K562 (cell line): ENCODE results near the gene SPATA24. TPM values are rescaled to one million over a fixed set of nuclear protein-coding genes. Genes with fewer than 3 reads are reported as not detected.

Source experiments
- ATAC-seq: fragments of 200-7000 bp; cut with Tn5 transposase; 3 replicates; pipeline ENCODE4 v1.9.1; 2020; ENCODE audit warnings: moderate library complexity
- BruUV-seq: library from RNA; stranded (reverse); fragments of 400-500 nt; replicated peaks from 2 replicates; lab custom pipeline; 2021; lab: Mats Ljungman, UMichigan
- CTCF ChIA-PET: fragments of 300-600 bp; formaldehyde crosslinking; extraction: SDS; loops from one replicate; lab custom pipeline; 2021; ENCODE audit warnings: low intra/inter-chr PET ratio; lab: Yijun Ruan, JAX
- POLR2A ChIA-PET: fragments of 300-600, 350-650 bp; sonication (Branson Sonifier 250); formaldehyde crosslinking; extraction: SDS; loops from one replicate; lab custom pipeline; 2021; ENCODE audit warnings: antibody characterized with exemption, inconsistent platforms; lab: Yijun Ruan, JAX
- DNase-seq, 4 experiments: peaks; one replicate each; pipeline versions ENCODE4 v3.0.0 to v3.0.0-alpha.2; 2011 to 2018; ENCODE audit warnings: low spot score in 3 of 4, mixed read lengths in 3 of 4; ENCODE audit errors: extremely low read depth in 1 of 4
- FAIRE-seq: peaks from 2 replicates; lab custom pipeline; 2011; peaks lifted over from hg19 to GRCh38; lab: Jason Lieb, UNC
- H2AFZ ChIP-seq: 2 replicates; pipeline ENCODE4 v1.6.0; 2011; ENCODE audit warnings: low read depth, low read length, control low read depth, inconsistent platforms
- H3K27ac ChIP-seq: fragments of 200-600 bp; 3 replicates; pipeline ENCODE4 v1.8.0; 2011; ENCODE audit warnings: low read depth, mild to moderate bottlenecking, control low read depth, inconsistent platforms, low read length, moderate library complexity, mixed read lengths; ENCODE audit errors: extremely low read depth
- H3K27me3 ChIP-seq, 2 experiments: fragments of 300-600 bp in 1 of 2; 2 replicates in 1 of 2; 3 replicates in 1 of 2; pipeline versions ENCODE4 v1.6.0 to v1.8.0; 2011; ENCODE audit warnings: inconsistent platforms in 2 of 2, low read length in 2 of 2, mild to moderate bottlenecking in 1 of 2, mixed read lengths in 1 of 2, moderate library complexity in 1 of 2; ENCODE audit not compliant: control insufficient read depth in 2 of 2, insufficient read depth in 2 of 2
- H3K36me3 ChIP-seq: fragments of 300-600 bp; 3 replicates; pipeline ENCODE4 v1.8.0; 2011; ENCODE audit warnings: mild to moderate bottlenecking, low read length, inconsistent platforms; ENCODE audit not compliant: control insufficient read depth, insufficient read depth
- H3K4me1 ChIP-seq, 2 experiments: fragments of 200-600 bp in 1 of 2; replicated peaks in 1 of 2; 2 replicates in 1 of 2; 3 replicates in 1 of 2; pipeline versions ENCODE4 v1.5.1 to v1.8.0; 2011; ENCODE audit warnings: inconsistent platforms in 2 of 2, low read length in 2 of 2, mild to moderate bottlenecking in 1 of 2, mixed read lengths in 1 of 2, moderate library complexity in 1 of 2; ENCODE audit not compliant: control insufficient read depth in 2 of 2, insufficient read depth in 2 of 2
- H3K4me2 ChIP-seq: 2 replicates; pipeline ENCODE4 v1.6.1; 2011; ENCODE audit warnings: low read length, control low read depth, inconsistent platforms, mixed read lengths; ENCODE audit not compliant: insufficient read depth
- H3K4me3 ChIP-seq: fragments of 200-600 bp; sonication (generic), shearing (Covaris generic); 2 replicates; pipeline ENCODE4 v1.5.1; 2016; ENCODE audit warnings: control low read depth, inconsistent platforms
- H3K79me2 ChIP-seq: fragments of 200-600 bp; 3 replicates; pipeline ENCODE4 v1.8.0; 2011; ENCODE audit warnings: low read length, inconsistent platforms; ENCODE audit not compliant: control insufficient read depth, insufficient read depth
- H3K9ac ChIP-seq, 2 experiments: 2 replicates each; pipeline versions ENCODE4 v1.6.0 to v1.6.1; 2011; ENCODE audit warnings: low read depth in 2 of 2, low read length in 2 of 2, control low read depth in 1 of 2, inconsistent platforms in 1 of 2, mild to moderate bottlenecking in 1 of 2, mixed read lengths in 1 of 2; ENCODE audit not compliant: insufficient read depth in 1 of 2
- H3K9me1 ChIP-seq: one replicate; pipeline ENCODE4 v1.6.0; 2011; ENCODE audit warnings: inconsistent platforms, mild to moderate bottlenecking, low read length, moderate library complexity; ENCODE audit not compliant: control insufficient read depth, insufficient read depth
- H3K9me3 ChIP-seq: replicated peaks from 2 replicates; pipeline ENCODE4 v1.5.1; 2011; ENCODE audit warnings: low read depth, low read length, inconsistent platforms; ENCODE audit not compliant: control insufficient read depth, insufficient read depth
- H4K20me1 ChIP-seq: replicated peaks from 2 replicates; pipeline ENCODE4 v1.6.1; 2011; ENCODE audit warnings: low read length, inconsistent platforms, mixed read lengths; ENCODE audit not compliant: control insufficient read depth, insufficient read depth
- GATAD2B ChIP-seq: fragments of 450-650 bp; IDR thresholded peaks from 2 replicates; pipeline ENCODE4 v1.6.1; 2017; ENCODE audit warnings: mild to moderate bottlenecking, borderline replicate concordance
- NEUROD1 ChIP-seq: fragments of 150-350 bp; IDR thresholded peaks from 2 replicates; pipeline ENCODE4 v1.6.1; 2014; ENCODE audit warnings: borderline replicate concordance, low read length, low read depth; ENCODE audit not compliant: partially characterized antibody
- POLR3G ChIP-seq: IDR thresholded peaks from 2 replicates; pipeline ENCODE4 v1.6.1; 2011; ENCODE audit not compliant: insufficient read length, insufficient replicate concordance; ENCODE audit errors: extremely low read depth
- SOX6 ChIP-seq: fragments of 450-650 bp; IDR thresholded peaks from 2 replicates; pipeline ENCODE4 v1.6.1; 2014; ENCODE audit warnings: mild to moderate bottlenecking
- TRIM28 ChIP-seq: fragments of 450-650 bp; IDR thresholded peaks from 2 replicates; pipeline ENCODE4 v1.6.1; 2017
- ZBTB1 ChIP-seq: sonication (generic); formaldehyde crosslinking; IDR thresholded peaks from 2 replicates; pipeline ENCODE4 v1.8.1; 2023; ENCODE audit warnings: missing genetic modification reagents, low read depth, mild to moderate bottlenecking, borderline replicate concordance
- ZNF644 ChIP-seq: fragments of 200-800 bp; sonication (Bioruptor generic); IDR thresholded peaks from 2 replicates; pipeline ENCODE4 v1.6.1; 2016; ENCODE audit warnings: low read depth, missing genetic modification characterization, missing compliant biosample characterization
- WGBS: fragments of 100-300 bp; shearing (Covaris generic); methylation state at CpG from one replicate; pipeline ENCODE4 v1.1.6; 2016; ENCODE audit warnings: low coverage, mixed read lengths; ENCODE audit not compliant: insufficient coverage; ENCODE audit errors: missing lambda C conversion rate; 5-methylcytosine and 5-hydroxymethylcytosine counted together
- in situ Hi-C: fragments of 300-500 bp; cut with MboI; formaldehyde crosslinking; loops from 4 replicates; pipeline ENCODE4 v1.15.0; 2018; ENCODE audit warnings: inconsistent platforms, mixed read lengths
- intact Hi-C: fragments of 100-400 bp; cut with micrococcal nuclease; formaldehyde crosslinking; loops from 2 replicates; pipeline ENCODE4 v1.14.2; 2022
- polyA plus RNA-seq, 8 experiments: library from polyadenylated mRNA; depleted of rRNA in 4 of 8; stranded (reverse) in 5 of 8; unstranded in 3 of 8; fragments of >200 nt; fragmentation: Nextera tagmentation in 2 of 8; fragmentation: Illumina TruSeq in 1 of 8; extraction: Ambion mirVana in 2 of 8; extraction: Trizol in 1 of 8; gene quantifications; 2 replicates each; pipeline versions ENCODE4 v1.2.1 to v1.2.3, GENCODE V29; 2011 to 2014; ENCODE audit warnings: inconsistent platforms in 1 of 8, missing spikeins in 1 of 8
- total RNA-seq, 7 experiments: library from RNA; depleted of rRNA in 6 of 7; stranded (reverse); fragments of >200 nt in 6 of 7; fragmentation: Illumina TruSeq in 2 of 7; extraction: Trizol in 2 of 7; gene quantifications; 2 replicates each; pipeline versions ENCODE4 v1.2.1 to v1.2.3, GENCODE V29; 2011 to 2021; ENCODE audit warnings: low replicate concordance in 1 of 7
- TF ChIP-seq, protein P1 (sequence below): fragments of 250-450 bp; sonication (Bioruptor Pico); IDR thresholded peaks from 2 replicates; pipeline ENCODE4 v1.4.0; 2020
- TF ChIP-seq, protein P2 (sequence below): sonication (generic); formaldehyde crosslinking; IDR thresholded peaks from 2 replicates; pipeline ENCODE4 v1.8.1; 2022; ENCODE audit warnings: missing genetic modification reagents

The SPATA24 gene
- total and polyA plus RNA-seq, 9 of the 15 experiments (the other 6 are each of a cell fraction or from before 2014, with no cell fraction given): 4.1 to 12.6 (median 8.0) TPM

DNA sequence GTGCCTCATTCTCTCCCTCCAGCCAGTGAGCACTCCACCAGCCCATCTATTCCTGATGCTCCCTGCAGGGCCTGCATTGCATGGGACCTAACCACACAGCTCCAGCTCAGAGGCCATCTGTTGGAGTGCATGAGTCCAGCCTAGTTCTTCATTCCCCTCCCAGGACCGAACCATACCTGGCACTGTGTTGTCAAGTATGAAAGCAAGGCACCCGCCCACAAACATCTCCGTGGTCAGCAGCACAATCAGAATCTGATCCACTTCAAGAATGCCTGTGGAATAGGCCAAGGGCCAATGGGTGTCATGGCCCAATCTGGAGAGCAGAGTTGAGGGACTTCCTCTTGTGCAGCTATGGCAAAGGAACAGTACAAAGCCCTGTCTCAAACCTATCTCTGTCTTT is 26.7 kb downstream of the SPATA24 start:
- peaks cover under 1% of the 10 kb centered on the region; the same call in 1 of the 3 replicates for H3K36me3 ChIP-seq
- intact Hi-C loops: no loop called here
- in situ Hi-C loops: no loop called here
- BruUV-seq: no TSS peak
- peak; percentile 40 for FAIRE-seq
- DNase-seq: no peak
- POLR2A ChIA-PET: interaction anchor here (0.6 kb wide), 1 partner anchor 66 kb away, joined by 3 read pairs; no protein-coding TSS in a partner anchor
- TF ChIP-seq TRIM28 (no peak), POLR3G (no peak), SOX6 (no peak), ZNF644 (tag) (no peak), GATAD2B (no peak), ZBTB1 (CRISPR knock-in tag) (no peak), NEUROD1 (no peak)
- TF ChIP-seq, protein P1, sequence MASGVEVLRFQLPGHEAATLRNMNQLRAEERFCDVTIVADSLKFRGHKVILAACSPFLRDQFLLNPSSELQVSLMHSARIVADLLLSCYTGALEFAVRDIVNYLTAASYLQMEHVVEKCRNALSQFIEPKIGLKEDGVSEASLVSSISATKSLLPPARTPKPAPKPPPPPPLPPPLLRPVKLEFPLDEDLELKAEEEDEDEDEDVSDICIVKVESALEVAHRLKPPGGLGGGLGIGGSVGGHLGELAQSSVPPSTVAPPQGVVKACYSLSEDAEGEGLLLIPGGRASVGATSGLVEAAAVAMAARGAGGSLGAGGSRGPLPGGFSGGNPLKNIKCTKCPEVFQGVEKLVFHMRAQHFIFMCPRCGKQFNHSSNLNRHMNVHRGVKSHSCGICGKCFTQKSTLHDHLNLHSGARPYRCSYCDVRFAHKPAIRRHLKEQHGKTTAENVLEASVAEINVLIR (CRISPR knock-in tag): no peak
- TF ChIP-seq, protein P2, sequence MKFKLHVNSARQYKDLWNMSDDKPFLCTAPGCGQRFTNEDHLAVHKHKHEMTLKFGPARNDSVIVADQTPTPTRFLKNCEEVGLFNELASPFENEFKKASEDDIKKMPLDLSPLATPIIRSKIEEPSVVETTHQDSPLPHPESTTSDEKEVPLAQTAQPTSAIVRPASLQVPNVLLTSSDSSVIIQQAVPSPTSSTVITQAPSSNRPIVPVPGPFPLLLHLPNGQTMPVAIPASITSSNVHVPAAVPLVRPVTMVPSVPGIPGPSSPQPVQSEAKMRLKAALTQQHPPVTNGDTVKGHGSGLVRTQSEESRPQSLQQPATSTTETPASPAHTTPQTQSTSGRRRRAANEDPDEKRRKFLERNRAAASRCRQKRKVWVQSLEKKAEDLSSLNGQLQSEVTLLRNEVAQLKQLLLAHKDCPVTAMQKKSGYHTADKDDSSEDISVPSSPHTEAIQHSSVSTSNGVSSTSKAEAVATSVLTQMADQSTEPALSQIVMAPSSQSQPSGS (CRISPR knock-in tag): no peak
- H3K4me3 ChIP-seq: no peak overlapping the region
- no peaks in the 10 kb centered on the region for H3K79me2 ChIP-seq
- no peaks in the 10 kb centered on the region for H3K9me3 ChIP-seq
- CTCF ChIA-PET: no interaction called here
- no peak overlapping the region for H2AFZ ChIP-seq
- 37% methylated on average over 3 of the region's 3 CpGs for WGBS
- H3K4me2 ChIP-seq: no peak overlapping the region
- no peaks in the 10 kb centered on the region for H3K27me3 ChIP-seq
- H3K9me1 ChIP-seq: no peaks in the 10 kb centered on the region
- peaks cover 5 to 31% of the 10 kb centered on the region in 2 experiments; a peak in 4 of 5 replicates for H3K4me1 ChIP-seq
- no peak for ATAC-seq
- no peak overlapping the region for H3K9ac ChIP-seq
- no peak overlapping the region for H3K27ac ChIP-seq
- H4K20me1 ChIP-seq: no peaks in the 10 kb centered on the region
